Sigmoid colon (tissue), 3 donors: Measurements from ENCODE around the gene TAS1R1.

Experiments used
- POLR2A ChIP-seq, 2 donors: fragments of 450-650 bp; IDR thresholded peaks; one replicate each; pipeline ENCODE4 v1.6.1; 2016; ENCODE audit warnings: antibody characterized with exemption in 2 of 2, mild to moderate bottlenecking in 2 of 2, moderate library complexity in 2 of 2
- TF ChIP-seq, protein P1 (sequence below), 4 experiments: fragments of 450-650 bp in 3 of 4; fragments of 200-600 bp in 1 of 4; IDR thresholded peaks; one replicate each; pipeline ENCODE4 v1.5.1; 2016 to 2019; ENCODE audit warnings: antibody characterized with exemption in 4 of 4, mild to moderate bottlenecking in 3 of 4, moderate library complexity in 2 of 4

DNA sequence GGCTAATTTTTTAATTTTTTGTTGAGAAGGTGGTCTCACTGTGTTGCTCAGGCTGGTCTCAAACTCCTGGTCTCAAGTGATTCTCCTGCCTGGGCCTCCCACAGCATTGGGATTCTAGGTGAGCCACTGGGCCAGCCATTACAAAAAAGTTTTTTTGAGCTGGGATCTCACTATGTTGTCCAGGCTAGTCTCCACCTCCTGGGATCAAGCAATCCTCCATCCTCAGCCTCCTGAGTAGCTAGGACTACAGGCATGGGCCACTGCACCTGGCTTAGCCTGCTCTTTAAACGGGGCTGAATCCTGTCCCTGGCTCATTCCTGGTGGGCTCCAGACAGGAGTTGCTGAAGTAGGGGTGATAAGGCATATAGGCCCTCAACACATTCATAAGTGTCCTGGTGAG lies 2.5 kb downstream of the TAS1R1 start:
- TF ChIP-seq, protein P1, sequence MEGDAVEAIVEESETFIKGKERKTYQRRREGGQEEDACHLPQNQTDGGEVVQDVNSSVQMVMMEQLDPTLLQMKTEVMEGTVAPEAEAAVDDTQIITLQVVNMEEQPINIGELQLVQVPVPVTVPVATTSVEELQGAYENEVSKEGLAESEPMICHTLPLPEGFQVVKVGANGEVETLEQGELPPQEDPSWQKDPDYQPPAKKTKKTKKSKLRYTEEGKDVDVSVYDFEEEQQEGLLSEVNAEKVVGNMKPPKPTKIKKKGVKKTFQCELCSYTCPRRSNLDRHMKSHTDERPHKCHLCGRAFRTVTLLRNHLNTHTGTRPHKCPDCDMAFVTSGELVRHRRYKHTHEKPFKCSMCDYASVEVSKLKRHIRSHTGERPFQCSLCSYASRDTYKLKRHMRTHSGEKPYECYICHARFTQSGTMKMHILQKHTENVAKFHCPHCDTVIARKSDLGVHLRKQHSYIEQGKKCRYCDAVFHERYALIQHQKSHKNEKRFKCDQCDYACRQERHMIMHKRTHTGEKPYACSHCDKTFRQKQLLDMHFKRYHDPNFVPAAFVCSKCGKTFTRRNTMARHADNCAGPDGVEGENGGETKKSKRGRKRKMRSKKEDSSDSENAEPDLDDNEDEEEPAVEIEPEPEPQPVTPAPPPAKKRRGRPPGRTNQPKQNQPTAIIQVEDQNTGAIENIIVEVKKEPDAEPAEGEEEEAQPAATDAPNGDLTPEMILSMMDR (IDR thresholded peaks at IDR 0.05), result no peak
- no peak for TF ChIP-seq POLR2A (IDR thresholded peaks at IDR 0.05)
